GM18517 (cell line): ENCODE data around the gene KIR2DL4.
"Not testable (repeated sequence)": the region's sequence is repeated elsewhere in the genome, so short reads cannot be mapped to it uniquely, and the experiment has no call there.

Source experiments
- ATAC-seq: cut with Tn5 transposase; IDR thresholded peaks from one replicate; pipeline ENCODE4 v1.9.1; 2021; ENCODE audit warnings: mild to moderate bottlenecking, moderate library complexity; ENCODE audit not compliant: unreplicated experiment

The KIR2DL4 gene

DNA sequence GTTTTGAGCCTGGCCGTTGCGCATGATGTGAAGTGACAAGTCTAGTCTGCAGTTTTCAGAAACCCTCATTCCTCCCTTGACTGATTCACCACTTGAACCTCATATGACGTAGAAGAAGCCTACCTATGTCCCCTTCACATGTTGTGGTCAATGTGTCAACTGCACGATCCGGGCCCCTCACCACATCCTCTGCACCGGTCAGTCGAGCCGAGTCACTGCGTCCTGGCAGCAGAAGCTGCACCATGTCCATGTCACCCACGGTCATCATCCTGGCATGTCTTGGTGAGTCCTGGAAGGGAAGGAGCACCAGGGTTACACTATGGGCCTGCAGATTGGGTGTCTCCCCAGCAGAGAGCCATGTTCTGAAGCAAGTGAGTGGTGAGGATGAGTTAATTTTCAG lies at the start of gene KIR2DL4:
KIR2DL4 (plus strand) TSS at position 201 of the 400 bp plus-strand sequence; CDS start at position 243, 42 bp downstream.
- ATAC-seq: no peak

- ATAC-seq: not testable (repeated sequence)
These were observed 47.0 kb upstream of the KIR2DL4 start for GRCh38 chr19:54756204-54757110.

DNA sequence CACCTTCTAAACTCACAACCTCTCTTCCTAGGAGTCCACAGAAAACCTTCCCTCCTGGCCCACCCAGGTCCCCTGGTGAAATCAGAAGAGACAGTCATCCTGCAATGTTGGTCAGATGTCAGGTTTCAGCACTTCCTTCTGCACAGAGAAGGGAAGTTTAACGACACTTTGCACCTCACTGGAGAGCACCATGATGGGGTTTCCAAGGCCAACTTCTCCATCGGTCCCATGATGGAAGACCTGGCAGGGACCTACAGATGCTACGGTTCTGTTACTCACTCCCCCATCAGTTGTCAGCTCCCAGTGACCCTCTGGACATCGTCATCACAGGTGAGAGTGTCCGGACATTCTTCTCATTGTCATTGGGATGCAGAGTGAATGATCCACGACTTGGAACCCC lies 44.8 kb upstream of the KIR2DL4 start:
- not testable (repeated sequence) for ATAC-seq

DNA sequence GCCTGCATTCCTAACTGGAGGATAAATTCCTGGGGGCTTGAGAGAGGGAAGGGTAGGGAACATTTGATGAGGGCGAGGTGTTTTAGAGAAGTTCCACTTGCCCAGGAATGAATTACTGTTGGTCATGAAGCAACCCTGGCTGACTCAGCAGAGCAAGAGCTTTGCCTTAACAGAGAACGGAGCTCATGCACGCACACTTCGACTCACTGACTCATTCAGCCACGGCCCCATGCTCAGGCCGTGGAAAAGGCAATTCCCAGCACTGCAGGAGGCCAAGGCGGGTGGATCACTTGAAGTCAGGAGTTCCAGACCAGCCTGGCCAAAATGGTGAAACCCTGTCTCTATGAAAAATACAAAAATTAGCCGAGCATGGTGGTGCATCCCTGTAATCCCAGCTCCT lies 39.2 kb upstream of the KIR2DL4 start:
- ATAC-seq: not testable (repeated sequence)

GRCh38 chr19:54766464-54766863 lies 36.9 kb upstream of the KIR2DL4 start:
- ATAC-seq: not testable (repeated sequence)

- not testable (repeated sequence) for ATAC-seq
These were observed 33.8 kb upstream of the KIR2DL4 start, which contains the start of gene KIR2DL1 for GRCh38 chr19:54769646-54770045. Gene KIR2DL1 (plus strand): TSS chr19:54769793. CDS start chr19:54769851, 58 bp downstream.

DNA sequence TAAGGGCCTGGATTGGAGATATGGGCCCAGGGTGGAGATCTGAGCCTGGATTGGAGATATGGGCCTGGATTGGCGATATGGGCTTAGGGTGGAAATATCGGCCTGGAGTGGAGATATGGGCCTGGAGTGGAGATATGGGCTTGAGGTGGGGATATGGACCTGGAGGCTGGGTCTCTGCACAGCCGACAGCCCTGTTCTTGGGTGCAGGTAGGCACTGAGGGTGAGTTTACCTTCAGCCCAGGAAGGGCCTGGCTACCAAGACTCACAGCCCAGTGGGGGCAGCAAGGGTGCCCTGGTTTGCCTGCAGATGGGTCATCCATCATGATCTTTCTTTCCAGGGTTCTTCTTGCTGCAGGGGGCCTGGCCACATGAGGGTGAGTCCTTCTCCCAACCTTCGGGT lies 32.9 kb upstream of the KIR2DL4 start:
- ATAC-seq: not testable (repeated sequence)

DNA sequence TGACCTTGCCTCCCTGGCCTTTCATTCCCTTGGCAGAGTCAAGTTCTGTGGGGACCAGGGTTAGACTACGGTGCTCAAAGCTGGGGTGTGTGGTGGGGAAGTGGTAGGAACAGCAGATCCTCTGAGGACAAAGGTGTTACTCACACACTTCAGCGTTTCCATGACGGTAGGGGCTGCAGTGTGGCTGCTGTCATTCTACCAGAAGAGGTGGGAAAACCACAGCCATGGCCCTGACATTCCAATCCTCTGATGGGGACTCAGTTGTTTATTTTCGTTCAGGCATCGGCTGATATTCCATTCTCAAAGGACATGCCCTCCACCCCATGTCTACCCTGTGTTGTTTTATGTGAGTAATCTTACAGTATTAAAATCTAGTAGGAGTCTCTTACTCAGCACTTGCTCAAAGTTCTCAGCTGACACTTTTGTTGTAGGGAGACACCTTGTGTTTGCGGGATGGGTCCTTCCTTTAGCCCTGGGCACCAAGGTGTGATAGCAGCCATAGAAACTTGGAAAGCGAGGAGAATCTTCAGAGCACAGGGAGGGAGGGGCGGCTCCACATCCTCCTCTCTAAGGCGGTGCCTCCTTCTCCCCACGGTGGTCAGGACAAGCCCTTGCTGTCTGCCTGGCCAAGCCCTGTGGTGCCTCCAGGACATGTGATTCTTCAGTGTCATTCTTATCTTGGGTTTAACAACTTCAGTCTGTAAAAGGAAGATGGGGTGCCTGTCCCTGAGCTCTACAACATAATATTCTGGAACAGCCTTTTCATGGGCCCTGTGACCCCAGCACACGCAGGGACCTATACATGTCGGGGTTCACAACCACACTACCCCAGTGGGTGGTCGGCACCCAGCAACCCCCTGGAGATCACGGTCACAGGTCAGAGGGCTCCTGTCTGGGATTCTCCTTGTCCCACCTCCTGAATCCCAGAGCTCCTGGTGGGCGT lies 32.1 kb upstream of the KIR2DL4 start:
- not testable (repeated sequence) for ATAC-seq

DNA sequence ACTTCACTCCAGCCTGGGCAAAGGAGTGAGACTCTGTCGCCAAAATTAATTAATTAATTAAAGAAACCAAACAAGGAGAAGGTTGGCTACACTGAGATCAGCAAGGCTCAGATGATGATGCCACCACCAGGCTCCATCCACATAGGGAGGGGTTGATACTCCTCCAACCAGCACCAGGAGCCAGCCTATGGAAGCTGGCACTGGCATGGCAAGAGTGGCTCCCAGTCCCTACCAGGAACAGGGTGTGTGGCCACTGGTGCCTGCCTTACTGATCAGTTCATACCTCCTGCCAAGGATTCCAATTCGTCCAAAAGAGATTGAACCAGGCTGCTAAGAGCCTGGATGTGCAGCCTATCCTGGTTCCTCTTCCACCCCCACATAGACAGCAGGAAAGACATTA lies 30.7 kb upstream of the KIR2DL4 start:
- not testable (repeated sequence) for ATAC-seq

DNA sequence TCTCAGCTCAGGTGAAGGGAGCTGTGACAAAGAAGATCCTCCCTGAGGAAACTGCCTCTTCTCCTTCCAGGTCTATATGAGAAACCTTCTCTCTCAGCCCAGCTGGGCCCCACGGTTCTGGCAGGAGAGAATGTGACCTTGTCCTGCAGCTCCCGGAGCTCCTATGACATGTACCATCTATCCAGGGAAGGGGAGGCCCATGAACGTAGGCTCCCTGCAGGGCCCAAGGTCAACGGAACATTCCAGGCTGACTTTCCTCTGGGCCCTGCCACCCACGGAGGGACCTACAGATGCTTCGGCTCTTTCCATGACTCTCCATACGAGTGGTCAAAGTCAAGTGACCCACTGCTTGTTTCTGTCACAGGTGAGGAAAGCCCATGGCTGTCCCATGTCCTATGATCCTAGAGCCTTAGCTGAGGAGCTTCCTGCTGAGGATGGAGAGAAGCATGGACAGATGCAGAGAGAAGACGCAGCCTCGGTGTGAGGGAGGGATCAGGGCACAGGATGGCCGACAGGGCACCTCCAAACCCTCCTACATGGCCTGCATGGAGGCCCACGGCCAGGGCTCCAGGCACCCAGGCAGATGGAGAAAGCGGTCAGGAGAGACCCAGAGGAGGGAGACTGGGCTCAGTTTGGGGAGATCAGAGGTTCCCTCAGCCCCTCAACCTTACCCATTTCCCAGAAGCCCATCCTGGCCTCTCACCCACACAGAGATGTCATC lies 28.2 kb upstream of the KIR2DL4 start:
- not testable (repeated sequence) for ATAC-seq

GRCh38 chr19:54775830-54776229 lies 27.6 kb upstream of the KIR2DL4 start:
- not testable (repeated sequence) for ATAC-seq

- ATAC-seq: not testable (repeated sequence)
These were observed 25.6 kb upstream of the KIR2DL4 start for GRCh38 chr19:54777851-54778250.

- not testable (repeated sequence) for ATAC-seq
These were observed 24.5 kb upstream of the KIR2DL4 start for GRCh38 chr19:54778896-54779295.

DNA sequence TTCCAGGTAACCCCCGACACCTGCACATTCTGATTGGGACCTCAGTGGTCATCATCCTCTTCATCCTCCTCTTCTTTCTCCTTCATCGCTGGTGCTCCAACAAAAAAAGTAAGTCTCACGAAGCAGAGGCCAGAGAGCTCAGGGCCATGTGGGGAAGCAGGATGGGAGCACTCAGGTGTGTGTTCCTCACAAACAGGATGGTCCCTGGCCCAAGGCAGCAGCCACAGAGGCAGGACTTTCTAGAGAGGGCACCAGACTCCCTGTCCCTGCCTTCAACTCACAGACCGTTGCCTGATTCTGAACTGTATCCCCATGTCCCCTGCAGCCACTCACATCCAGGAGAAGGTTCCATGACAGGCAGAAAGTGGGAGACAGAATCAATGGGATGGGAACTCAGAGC lies 20.5 kb upstream of the KIR2DL4 start:
- ATAC-seq: not testable (repeated sequence)

- ATAC-seq: not testable (repeated sequence)
These were observed 17.2 kb upstream of the KIR2DL4 start for GRCh38 chr19:54786091-54786723.

GRCh38 chr19:54788154-54788553 lies 15.3 kb upstream of the KIR2DL4 start:
- not testable (repeated sequence) for ATAC-seq

GRCh38 chr19:54790711-54791110 lies 12.7 kb upstream of the KIR2DL4 start:
- ATAC-seq: no peak

DNA sequence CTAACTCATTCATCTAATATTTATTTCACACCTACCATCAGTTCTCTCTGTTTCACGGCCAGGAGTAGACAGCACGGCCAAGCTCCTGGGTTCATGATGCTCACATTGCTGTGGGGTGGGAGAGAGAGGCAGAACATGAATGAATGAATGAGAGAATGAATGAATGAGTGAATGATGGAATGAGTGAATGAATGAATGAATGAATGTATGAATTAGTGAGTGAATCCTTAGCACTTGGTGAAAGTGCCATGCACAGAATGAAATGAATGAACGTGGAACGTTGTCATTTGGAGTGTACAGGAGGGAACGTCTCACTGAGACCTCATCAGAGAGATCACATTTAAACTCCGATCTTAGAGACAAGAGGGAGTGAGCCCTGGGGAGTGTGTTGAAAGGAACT lies 11.9 kb upstream of the KIR2DL4 start:
- no peak for ATAC-seq

DNA sequence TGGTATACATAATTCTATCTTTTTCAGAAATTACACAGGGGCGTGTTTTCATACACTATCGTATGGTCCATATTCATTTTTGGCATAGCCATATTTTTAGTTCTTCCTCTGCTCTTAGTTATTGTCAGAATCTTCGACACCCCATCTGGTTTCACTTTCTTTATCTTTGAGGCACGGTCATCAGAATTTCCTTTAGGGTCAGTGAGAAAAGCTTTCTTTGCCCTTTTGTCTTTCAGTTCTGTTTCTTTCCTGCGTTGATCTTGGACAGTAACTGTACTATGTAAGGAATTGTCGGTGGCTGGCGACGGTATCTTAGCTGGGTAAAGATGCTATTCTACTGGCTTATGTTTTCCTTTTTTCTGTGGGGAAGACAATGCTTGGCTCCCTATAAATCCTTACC lies 10.6 kb upstream of the KIR2DL4 start:
- ATAC-seq: no peak

- ATAC-seq: no peak
These were observed 7.7 kb upstream of the KIR2DL4 start for GRCh38 chr19:54795758-54796157.
